Measurements from ENCODE around the gene SPAG17. TPM values are rescaled to one million over a fixed set of nuclear protein-coding genes. Genes with fewer than 3 reads are reported as not detected.

SPAG17 gene
- total and polyA plus RNA-seq, 7 donors: not detected

- TF ChIP-seq POLR2A (IDR thresholded peaks at IDR 0.05) (no peak), EP300 (IDR thresholded peaks at IDR 0.05) (no peak), POLR2AphosphoS5 (IDR thresholded peaks at IDR 0.05) (no peak), CTCF (IDR thresholded peaks at IDR 0.05) (no peak)
- Histone ChIP-seq H3K27ac (no peak overlapping the region), H3K9me3 (no peaks in the 10 kb centered on the region), H3K27me3 (no peaks in the 10 kb centered on the region), H3K36me3 (no peaks in the 10 kb centered on the region), H3K4me3 (no peak overlapping the region), H3K4me1 (no peaks in the 10 kb centered on the region)
- intact Hi-C loops (cut with DNase I): no loop called here
- 74 to 79% methylated on average over 2 of the region's 2 CpGs for WGBS, 2 donors
- no peak for DNase-seq
These were observed 177.6 kb downstream of the SPAG17 start for GRCh38 chr1:118007391-118007790.

- no peaks in the 10 kb centered on the region for H3K36me3 ChIP-seq
- H3K27me3 ChIP-seq: no peaks in the 10 kb centered on the region
- H3K4me3 ChIP-seq: no peak overlapping the region
- H3K4me1 ChIP-seq: no peaks in the 10 kb centered on the region
- no peak overlapping the region for H3K27ac ChIP-seq
- TF ChIP-seq POLR2AphosphoS5 (IDR thresholded peaks at IDR 0.05) (no peak), EP300 (IDR thresholded peaks at IDR 0.05) (no peak), CTCF (IDR thresholded peaks at IDR 0.05) (no peak)
- no peak for DNase-seq
- WGBS, 2 donors: 58 to 74% methylated on average over 5 of the region's 5 CpGs
- intact Hi-C loops (cut with DNase I): no loop called here
- no peaks in the 10 kb centered on the region for H3K9me3 ChIP-seq
These were observed 180.7 kb downstream of the SPAG17 start for GRCh38 chr1:118004312-118004711.

GRCh38 chr1:117985973-117986372 is 199.1 kb downstream of the SPAG17 start:
- Histone ChIP-seq H3K27me3 (no peaks in the 10 kb centered on the region), H3K36me3 (no peaks in the 10 kb centered on the region), H3K4me3 (no peak overlapping the region), H3K27ac (no peak overlapping the region), H3K9me3 (no peaks in the 10 kb centered on the region), H3K4me1 (no peaks in the 10 kb centered on the region)
- DNase-seq: no peak
- WGBS, 2 donors: 58 to 76% methylated on average over 3 of the region's 3 CpGs
- intact Hi-C loops (cut with DNase I): no loop called here
- TF ChIP-seq CTCF (IDR thresholded peaks at IDR 0.05) (no peak), EP300 (IDR thresholded peaks at IDR 0.05) (no peak), POLR2A (IDR thresholded peaks at IDR 0.05) (no peak), POLR2AphosphoS5 (IDR thresholded peaks at IDR 0.05) (no peak)

- H3K27me3 ChIP-seq: no peaks in the 10 kb centered on the region
- H3K36me3 ChIP-seq: no peaks in the 10 kb centered on the region
- WGBS, 2 donors: 79 to 89% methylated on average over 1 of the region's 1 CpG
- H3K9me3 ChIP-seq: no peaks in the 10 kb centered on the region
- no peaks in the 10 kb centered on the region for H3K4me1 ChIP-seq
- DNase-seq: no peak
- intact Hi-C loops (cut with DNase I): no loop called here
- no peak overlapping the region for H3K27ac ChIP-seq
- TF ChIP-seq POLR2A (IDR thresholded peaks at IDR 0.05) (no peak), CTCF (IDR thresholded peaks at IDR 0.05) (no peak), EP300 (IDR thresholded peaks at IDR 0.05) (no peak), POLR2AphosphoS5 (IDR thresholded peaks at IDR 0.05) (no peak)
- no peak overlapping the region for H3K4me3 ChIP-seq
These were observed 199.8 kb downstream of the SPAG17 start for GRCh38 chr1:117985239-117985638.

- 86 to 89% methylated on average over 5 of the region's 5 CpGs for WGBS, 2 donors
- intact Hi-C loops (cut with DNase I): no loop called here
- TF ChIP-seq POLR2AphosphoS5 (IDR thresholded peaks at IDR 0.05) (no peak), POLR2A (IDR thresholded peaks at IDR 0.05) (no peak), EP300 (IDR thresholded peaks at IDR 0.05) (no peak), CTCF (IDR thresholded peaks at IDR 0.05) (no peak)
- H3K36me3 ChIP-seq: no peaks in the 10 kb centered on the region
- DNase-seq: no peak
- peaks cover 0 to 5% (median 0%) of the 10 kb centered on the region in 3 donors for H3K27me3 ChIP-seq
- no peaks in the 10 kb centered on the region for H3K9me3 ChIP-seq
- H3K4me1 ChIP-seq: no peaks in the 10 kb centered on the region
- H3K27ac ChIP-seq: no peak overlapping the region
- no peak overlapping the region for H3K4me3 ChIP-seq
These were observed 203.4 kb downstream of the SPAG17 start for GRCh38 chr1:117981455-117982192.

Measured in sigmoid colon (tissue), 7 donors.